ENCODE results near the gene POLQ.
A peak's percentile ranks its signal among the peaks of the same experiment; 100 is the strongest.
"Not testable (repeated sequence)": the region's sequence is repeated elsewhere in the genome, so short reads cannot be mapped to it uniquely, and the experiment has no call there.

The POLQ gene

GRCh38 chr3:121545574-121546455, at the start of gene POLQ:
Gene POLQ (minus strand): TSS chr3:121545988. CDS start chr3:121545877, 111 bp downstream.
- TF ChIP-seq CTCF (IDR thresholded peaks at IDR 0.05; ENCODE audit: control insufficient read depth, extremely low read depth, insufficient read depth) = no peak
- peak within 1 kb of the TSS; percentile 83 for H3K4me3 ChIP-seq (ENCODE audit: low read depth, low read length)
- peak; percentile 89 for DNase-seq (ENCODE audit: low read depth)

- H3K4me3 ChIP-seq (ENCODE audit: low read depth, low read length) = no peak overlapping the region
- DNase-seq (ENCODE audit: low read depth) = no peak
- TF ChIP-seq CTCF (IDR thresholded peaks at IDR 0.05; ENCODE audit: control insufficient read depth, extremely low read depth, insufficient read depth) = no peak
These were observed 49.1 kb upstream of the POLQ start for GRCh38 chr3:121594850-121595249.

GRCh38 chr3:121593806-121594205, 48.0 kb upstream of the POLQ start:
- not testable (repeated sequence) for DNase-seq (ENCODE audit: low read depth); H3K4me3 ChIP-seq (ENCODE audit: low read depth, low read length)

- no peak for TF ChIP-seq CTCF (IDR thresholded peaks at IDR 0.05; ENCODE audit: control insufficient read depth, extremely low read depth, insufficient read depth)
- DNase-seq (ENCODE audit: low read depth) = no peak
- no peak within 1 kb of the TSS for H3K4me3 ChIP-seq (ENCODE audit: low read depth, low read length)
These were observed 47.3 kb upstream of the POLQ start, which contains the start of gene FBXO40 for GRCh38 chr3:121592856-121593702. Gene FBXO40 (plus strand): TSS chr3:121593379. CDS start chr3:121620576, 27,197 bp downstream.

GRCh38 chr3:121584418-121584817, 38.6 kb upstream of the POLQ start:
- TF ChIP-seq CTCF (IDR thresholded peaks at IDR 0.05; ENCODE audit: control insufficient read depth, extremely low read depth, insufficient read depth) = no peak
- DNase-seq (ENCODE audit: low read depth) = no peak
- H3K4me3 ChIP-seq (ENCODE audit: low read depth, low read length) = no peak overlapping the region

GRCh38 chr3:121581691-121582090, 35.9 kb upstream of the POLQ start:
- no peak overlapping the region for H3K4me3 ChIP-seq (ENCODE audit: low read depth, low read length)
- DNase-seq (ENCODE audit: low read depth) = no peak
- no peak for TF ChIP-seq CTCF (IDR thresholded peaks at IDR 0.05; ENCODE audit: control insufficient read depth, extremely low read depth, insufficient read depth)

GRCh38 chr3:121574449-121574848, 28.7 kb upstream of the POLQ start:
- no peak overlapping the region for H3K4me3 ChIP-seq (ENCODE audit: low read depth, low read length)
- peak; percentile 66 for DNase-seq (ENCODE audit: low read depth)
- no peak for TF ChIP-seq CTCF (IDR thresholded peaks at IDR 0.05; ENCODE audit: control insufficient read depth, extremely low read depth, insufficient read depth)
